Vagina (tissue), 2 donors: Measurements from ENCODE around the gene TBC1D10B.
A peak's percentile ranks its signal among the peaks of the same experiment; 100 is the strongest.

Experiments used
- POLR2A ChIP-seq, 2 donors: fragments of 450-650 bp; IDR thresholded peaks; one replicate each; pipeline ENCODE4 v1.6.1; 2017; ENCODE audit warnings: antibody characterized with exemption in 2 of 2, mild to moderate bottlenecking in 2 of 2, moderate library complexity in 2 of 2
- POLR2AphosphoS5 ChIP-seq, 2 donors: sonication (generic); formaldehyde crosslinking; IDR thresholded peaks; one replicate each; pipeline ENCODE4 v1.9.0; 2017; ENCODE audit warnings: antibody characterized with exemption in 2 of 2, mild to moderate bottlenecking in 2 of 2, low read depth in 1 of 2; ENCODE audit not compliant: insufficient read depth in 1 of 2
- TF ChIP-seq, protein P1 (sequence below), 3 experiments: fragments of 450-650 bp in 2 of 3; fragments of 200-600 bp in 1 of 3; sonication (generic) in 1 of 3; IDR thresholded peaks; one replicate each; pipeline ENCODE4 v1.5.1; 2017 to 2019; ENCODE audit warnings: antibody characterized with exemption in 3 of 3, mild to moderate bottlenecking in 2 of 3, moderate library complexity in 2 of 3

DNA sequence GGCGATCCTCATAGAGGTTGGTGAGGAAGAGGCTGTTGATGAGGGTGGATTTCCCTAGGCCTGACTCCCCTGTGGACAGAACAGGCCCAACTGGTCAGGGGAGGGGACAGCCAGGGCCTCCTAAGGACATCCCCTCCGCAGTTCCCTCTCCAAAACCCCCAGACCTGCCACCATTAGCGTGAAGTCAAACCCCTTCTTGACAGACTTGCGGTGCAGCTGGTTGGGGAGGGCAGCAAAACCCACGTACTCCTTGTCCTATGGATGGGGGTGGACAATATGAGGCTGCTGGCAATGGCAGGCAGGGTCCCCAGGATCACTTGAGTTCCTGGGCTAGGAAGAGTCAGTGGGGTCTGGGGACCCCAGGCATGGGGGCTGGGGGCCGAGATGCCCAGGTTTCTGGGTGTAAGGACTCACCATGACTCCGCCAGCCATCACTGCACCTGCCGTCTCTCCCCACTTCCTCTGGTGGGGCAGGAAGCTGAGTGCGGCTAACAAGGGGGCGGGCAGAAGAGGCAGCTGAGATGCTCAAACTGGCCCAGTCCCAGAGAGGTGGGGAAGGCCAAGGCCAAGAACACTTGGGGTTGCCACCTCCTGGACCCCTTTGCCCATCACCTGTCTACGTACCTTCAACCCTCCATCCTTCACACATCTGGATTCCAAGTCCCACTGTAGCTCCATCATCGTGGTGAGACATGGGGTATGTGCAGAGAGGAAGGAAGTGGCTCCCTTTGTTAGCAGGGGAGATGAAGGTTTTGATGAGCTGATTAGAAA is 12.0 kb upstream of the TBC1D10B start, which contains the start of gene SEPTIN1:
- TF ChIP-seq, protein P1, sequence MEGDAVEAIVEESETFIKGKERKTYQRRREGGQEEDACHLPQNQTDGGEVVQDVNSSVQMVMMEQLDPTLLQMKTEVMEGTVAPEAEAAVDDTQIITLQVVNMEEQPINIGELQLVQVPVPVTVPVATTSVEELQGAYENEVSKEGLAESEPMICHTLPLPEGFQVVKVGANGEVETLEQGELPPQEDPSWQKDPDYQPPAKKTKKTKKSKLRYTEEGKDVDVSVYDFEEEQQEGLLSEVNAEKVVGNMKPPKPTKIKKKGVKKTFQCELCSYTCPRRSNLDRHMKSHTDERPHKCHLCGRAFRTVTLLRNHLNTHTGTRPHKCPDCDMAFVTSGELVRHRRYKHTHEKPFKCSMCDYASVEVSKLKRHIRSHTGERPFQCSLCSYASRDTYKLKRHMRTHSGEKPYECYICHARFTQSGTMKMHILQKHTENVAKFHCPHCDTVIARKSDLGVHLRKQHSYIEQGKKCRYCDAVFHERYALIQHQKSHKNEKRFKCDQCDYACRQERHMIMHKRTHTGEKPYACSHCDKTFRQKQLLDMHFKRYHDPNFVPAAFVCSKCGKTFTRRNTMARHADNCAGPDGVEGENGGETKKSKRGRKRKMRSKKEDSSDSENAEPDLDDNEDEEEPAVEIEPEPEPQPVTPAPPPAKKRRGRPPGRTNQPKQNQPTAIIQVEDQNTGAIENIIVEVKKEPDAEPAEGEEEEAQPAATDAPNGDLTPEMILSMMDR (IDR thresholded peaks at IDR 0.05) = no peak
- TF ChIP-seq POLR2A (IDR thresholded peaks at IDR 0.05) = no peak
- TF ChIP-seq POLR2AphosphoS5 (IDR thresholded peaks at IDR 0.05; ENCODE audit: insufficient read depth in 1 of 2, low read depth in 1 of 2) = peak in 1 of 2 donors; percentile 52
